ENCODE results near the gene GJC1.

DNA sequence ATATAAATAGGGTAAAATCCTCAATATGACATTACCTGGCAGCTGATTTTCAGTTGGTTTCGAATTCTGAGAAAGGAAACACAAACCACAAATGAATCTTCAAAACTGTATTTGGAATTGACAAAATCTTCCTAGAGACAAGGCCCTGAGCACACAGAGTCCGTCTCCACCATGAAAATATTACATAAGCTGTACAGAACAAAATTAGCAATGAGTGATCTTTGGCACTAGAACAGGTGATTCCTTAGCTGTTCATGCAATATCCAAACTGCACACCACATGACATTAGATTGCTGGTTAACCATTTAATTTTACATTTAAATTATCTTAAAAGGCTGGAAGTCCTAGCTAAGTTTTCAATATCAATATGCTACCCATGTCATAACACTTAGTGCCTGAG is 31.7 kb downstream of the GJC1 start:
- TF ChIP-seq EZH2 (IDR thresholded peaks at IDR 0.05; ENCODE audit: borderline replicate concordance, low read depth, low read length, severe bottlenecking) (no peak), FOS (IDR thresholded peaks at IDR 0.05; ENCODE audit: borderline replicate concordance, insufficient read depth, low read length) (no peak), POLR2A (IDR thresholded peaks at IDR 0.05; ENCODE audit: low read depth, low read length) (no peak)
- TF ChIP-seq, protein P1, sequence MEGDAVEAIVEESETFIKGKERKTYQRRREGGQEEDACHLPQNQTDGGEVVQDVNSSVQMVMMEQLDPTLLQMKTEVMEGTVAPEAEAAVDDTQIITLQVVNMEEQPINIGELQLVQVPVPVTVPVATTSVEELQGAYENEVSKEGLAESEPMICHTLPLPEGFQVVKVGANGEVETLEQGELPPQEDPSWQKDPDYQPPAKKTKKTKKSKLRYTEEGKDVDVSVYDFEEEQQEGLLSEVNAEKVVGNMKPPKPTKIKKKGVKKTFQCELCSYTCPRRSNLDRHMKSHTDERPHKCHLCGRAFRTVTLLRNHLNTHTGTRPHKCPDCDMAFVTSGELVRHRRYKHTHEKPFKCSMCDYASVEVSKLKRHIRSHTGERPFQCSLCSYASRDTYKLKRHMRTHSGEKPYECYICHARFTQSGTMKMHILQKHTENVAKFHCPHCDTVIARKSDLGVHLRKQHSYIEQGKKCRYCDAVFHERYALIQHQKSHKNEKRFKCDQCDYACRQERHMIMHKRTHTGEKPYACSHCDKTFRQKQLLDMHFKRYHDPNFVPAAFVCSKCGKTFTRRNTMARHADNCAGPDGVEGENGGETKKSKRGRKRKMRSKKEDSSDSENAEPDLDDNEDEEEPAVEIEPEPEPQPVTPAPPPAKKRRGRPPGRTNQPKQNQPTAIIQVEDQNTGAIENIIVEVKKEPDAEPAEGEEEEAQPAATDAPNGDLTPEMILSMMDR (IDR thresholded peaks at IDR 0.05; ENCODE audit: extremely low read depth in 1 of 2, insufficient read depth in 1 of 2, low read depth in 1 of 2, low read length in 2 of 2), result no peak
